Breast epithelium (tissue), 3 donors: Measurements from ENCODE around the gene ZNF629.

ENCODE experiments used
- POLR2A ChIP-seq: fragments of 450-650 bp; IDR thresholded peaks from one replicate; pipeline ENCODE4 v1.6.1; 2016; ENCODE audit warnings: antibody characterized with exemption, mild to moderate bottlenecking, moderate library complexity
- TF ChIP-seq, protein P1 (sequence below), 3 donors: fragments of 450-650 bp; IDR thresholded peaks; one replicate each; pipeline ENCODE4 v1.5.1; 2016 to 2017; ENCODE audit warnings: antibody characterized with exemption in 3 of 3, mild to moderate bottlenecking in 3 of 3, moderate library complexity in 3 of 3

DNA sequence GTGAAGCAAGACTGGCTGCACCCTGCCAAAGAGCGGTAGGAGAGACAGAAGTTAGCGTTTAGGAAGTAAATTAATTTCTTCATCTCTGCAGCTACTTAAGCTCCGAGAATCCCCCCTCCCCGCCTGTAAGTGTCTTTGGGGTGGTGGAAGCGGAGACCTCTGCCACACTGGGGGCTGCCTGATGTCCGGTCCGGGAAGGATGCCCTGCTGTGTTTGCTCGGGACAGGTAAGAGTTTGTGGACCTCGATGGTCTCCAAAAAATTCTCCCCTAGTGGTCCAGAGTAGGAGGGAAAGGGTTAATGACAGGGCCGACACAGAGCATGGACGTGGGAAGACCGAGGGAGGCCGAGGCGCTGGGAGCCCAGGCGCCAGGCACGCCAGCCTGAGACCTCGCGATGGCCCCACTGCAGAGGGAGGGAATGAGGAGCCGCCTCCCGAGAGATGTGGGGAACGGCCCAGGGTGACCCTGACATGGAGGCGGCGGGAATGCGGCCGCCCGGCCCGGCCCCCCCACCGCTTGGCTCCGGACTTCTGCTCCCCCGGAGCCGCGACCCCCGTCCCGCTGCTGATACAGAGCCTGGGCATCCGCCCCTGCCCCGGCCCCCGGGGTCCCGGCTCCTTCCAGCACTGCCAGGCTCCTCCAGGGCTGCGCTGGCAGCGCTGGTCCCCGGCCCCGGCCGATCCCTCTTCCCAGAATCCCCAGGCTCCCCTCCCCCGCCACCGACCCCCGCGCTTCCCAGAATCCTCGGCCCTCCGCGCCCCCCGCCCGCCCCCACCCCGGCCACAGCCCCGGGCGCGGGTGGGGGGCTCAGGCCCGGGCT lies 680 bp downstream of the ZNF629 start:
- no peak for TF ChIP-seq POLR2A
- TF ChIP-seq, protein P1, sequence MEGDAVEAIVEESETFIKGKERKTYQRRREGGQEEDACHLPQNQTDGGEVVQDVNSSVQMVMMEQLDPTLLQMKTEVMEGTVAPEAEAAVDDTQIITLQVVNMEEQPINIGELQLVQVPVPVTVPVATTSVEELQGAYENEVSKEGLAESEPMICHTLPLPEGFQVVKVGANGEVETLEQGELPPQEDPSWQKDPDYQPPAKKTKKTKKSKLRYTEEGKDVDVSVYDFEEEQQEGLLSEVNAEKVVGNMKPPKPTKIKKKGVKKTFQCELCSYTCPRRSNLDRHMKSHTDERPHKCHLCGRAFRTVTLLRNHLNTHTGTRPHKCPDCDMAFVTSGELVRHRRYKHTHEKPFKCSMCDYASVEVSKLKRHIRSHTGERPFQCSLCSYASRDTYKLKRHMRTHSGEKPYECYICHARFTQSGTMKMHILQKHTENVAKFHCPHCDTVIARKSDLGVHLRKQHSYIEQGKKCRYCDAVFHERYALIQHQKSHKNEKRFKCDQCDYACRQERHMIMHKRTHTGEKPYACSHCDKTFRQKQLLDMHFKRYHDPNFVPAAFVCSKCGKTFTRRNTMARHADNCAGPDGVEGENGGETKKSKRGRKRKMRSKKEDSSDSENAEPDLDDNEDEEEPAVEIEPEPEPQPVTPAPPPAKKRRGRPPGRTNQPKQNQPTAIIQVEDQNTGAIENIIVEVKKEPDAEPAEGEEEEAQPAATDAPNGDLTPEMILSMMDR (IDR thresholded peaks at IDR 0.05), result no peak
